ENCODE results near the gene TSPAN18. TPM values are rescaled to one million over a fixed set of nuclear protein-coding genes. Genes with fewer than 3 reads are reported as not detected.

TSPAN18 gene
- total RNA-seq, 2 experiments from 2014 or later = 5.8 to 8.2 TPM

GRCh38 chr11:44978961-44979331 lies 252.2 kb downstream of the TSPAN18 start:
- H3K9me3 Mint-ChIP-seq = no peaks in the 10 kb centered on the region
- DNase-seq = no peak
- no peak overlapping the region for H3K27ac Mint-ChIP-seq
- H3K4me3 Mint-ChIP-seq = no peak overlapping the region
- no peaks in the 10 kb centered on the region for H3K36me3 Mint-ChIP-seq
- intact Hi-C loops (cut with micrococcal nuclease) = no loop called here
- ChIA-PET CTCF (interaction anchor here (0.7 to 1.3 kb wide), 2 partner anchors 14 to 52 kb away, joined by 3 read pairs; no protein-coding TSS in a partner anchor), POLR2A (no interaction called here)
- no peaks in the 10 kb centered on the region for H3K27me3 Mint-ChIP-seq
- H3K4me1 Mint-ChIP-seq (ENCODE audit: low read depth) = no peaks in the 10 kb centered on the region

- Mint-ChIP-seq H3K4me3 (no peak overlapping the region), H3K27ac (no peak overlapping the region), H3K27me3 (no peaks in the 10 kb centered on the region), H3K36me3 (no peaks in the 10 kb centered on the region), H3K9me3 (no peaks in the 10 kb centered on the region), H3K4me1 (ENCODE audit: low read depth) (no peaks in the 10 kb centered on the region)
- CTCF ChIA-PET = interaction anchor here (0.9 to 2.1 kb wide), 3 partner anchors 29 to 124 kb away, joined by 3 to 5 read pairs (median 5); partner anchors contain the start of gene TP53I11
- intact Hi-C loops (cut with micrococcal nuclease) = no loop called here
- no peak for DNase-seq
- POLR2A ChIA-PET = no interaction called here
Observed at GRCh38 chr11:44979543-44980399, 253.0 kb downstream of the TSPAN18 start.

GRCh38 chr11:44980533-44981427 lies 254.0 kb downstream of the TSPAN18 start:
- no peak for DNase-seq
- intact Hi-C loops (cut with micrococcal nuclease) = no loop called here
- no peaks in the 10 kb centered on the region for H3K4me1 Mint-ChIP-seq (ENCODE audit: low read depth)
- POLR2A ChIA-PET = interaction anchor here (1.1 kb wide), 1 partner anchor 23 kb away, joined by 3 read pairs; no protein-coding TSS in a partner anchor
- H3K27ac Mint-ChIP-seq = no peak overlapping the region
- CTCF ChIA-PET = interaction anchor here (2.1 kb wide), 1 partner anchor 123 kb away, joined by 5 read pairs; no protein-coding TSS in a partner anchor
- no peaks in the 10 kb centered on the region for H3K36me3 Mint-ChIP-seq
- H3K9me3 Mint-ChIP-seq = no peaks in the 10 kb centered on the region
- H3K27me3 Mint-ChIP-seq = no peaks in the 10 kb centered on the region
- H3K4me3 Mint-ChIP-seq = no peak overlapping the region

Other genes starting within 250 kb of the TSPAN18 start
- gene CD82, start 161.3 kb upstream of the TSPAN18 start, total RNA-seq = 100 to 1,000 TPM; 243 to 277 TPM
- 10 to 100 TPM; 15.7 to 17.6 TPM for gene TP53I11, start 223.9 kb downstream of the TSPAN18 start, total RNA-seq